Fibroblast of villous mesenchyme (primary cell): Measurements from ENCODE around the gene ANKRD37. TPM values are rescaled to one million over a fixed set of nuclear protein-coding genes. Genes with fewer than 3 reads are reported as not detected.

Experiments used
- DNase-seq: peaks from one replicate; pipeline ENCODE4 v3.0.0-alpha.2; 2010; ENCODE audit warnings: low read depth
- H3K4me3 ChIP-seq: 2 replicates; pipeline ENCODE4 v1.5.1; 2011; ENCODE audit warnings: low read depth, mild to moderate bottlenecking, low read length
- CTCF ChIP-seq: IDR thresholded peaks from 2 replicates; pipeline ENCODE4 v1.5.1; 2012; ENCODE audit warnings: low read depth, mild to moderate bottlenecking, low read length; ENCODE audit not compliant: insufficient read depth
- total RNA-seq: library from RNA; depleted of rRNA; stranded (reverse); fragments of >200 nt; gene quantifications from 2 replicates; pipeline ENCODE4 v1.2.3, GENCODE V29; 2012

The ANKRD37 gene
- total RNA-seq, 1 donor = 3.0 TPM

- no peak for TF ChIP-seq CTCF
- H3K4me3 ChIP-seq = peak overlapping the region; percentile 80
- DNase-seq = peak; percentile 98
Observed at GRCh38 chr4:185395956-185396723, 501 bp upstream of the ANKRD37 start.

GRCh38 chr4:185398618-185399017 is 2.0 kb downstream of the ANKRD37 start:
- TF ChIP-seq CTCF = no peak
- no peak for DNase-seq
- no peak overlapping the region for H3K4me3 ChIP-seq

- no peak for DNase-seq
- no peak for TF ChIP-seq CTCF
- H3K4me3 ChIP-seq = no peak overlapping the region
Observed at GRCh38 chr4:185399466-185399865, 2.8 kb downstream of the ANKRD37 start.

GRCh38 chr4:185404031-185404430 is 7.4 kb downstream of the ANKRD37 start:
- no peak for DNase-seq
- no peak for TF ChIP-seq CTCF
- no peak overlapping the region for H3K4me3 ChIP-seq

GRCh38 chr4:185405296-185405999 is 8.8 kb downstream of the ANKRD37 start:
- no peak overlapping the region for H3K4me3 ChIP-seq
- DNase-seq = no peak
- TF ChIP-seq CTCF = no peak

GRCh38 chr4:185408432-185408831 is 11.8 kb downstream of the ANKRD37 start:
- no peak for TF ChIP-seq CTCF
- no peak for DNase-seq
- H3K4me3 ChIP-seq = no peak overlapping the region

- H3K4me3 ChIP-seq = no peak overlapping the region
- no peak for DNase-seq
- TF ChIP-seq CTCF = no peak
Observed at GRCh38 chr4:185411849-185412248, 15.2 kb downstream of the ANKRD37 start.
